ACC112 (cell line): ENCODE results near the gene GFOD1.

Source experiments
- H2AFZ ChIP-seq: fragments of 200-600 bp; sonication (generic); one replicate; pipeline ENCODE4 v1.6.0; 2017; ENCODE audit warnings: antibody characterized with exemption, low read length; ENCODE audit not compliant: unreplicated experiment
- H3K27ac ChIP-seq: fragments of 200-600 bp; sonication (generic); 2 replicates; pipeline ENCODE4 v1.5.1; 2014; ENCODE audit warnings: low read depth, mild to moderate bottlenecking, antibody characterized with exemption, low read length, moderate library complexity
- H3K27me3 ChIP-seq: fragments of 200-600 bp; sonication (generic); 2 replicates; pipeline ENCODE4 v1.6.1; 2014; ENCODE audit warnings: mild to moderate bottlenecking, antibody characterized with exemption, low read length, moderate library complexity, mixed read lengths; ENCODE audit not compliant: insufficient read depth
- H3K36me3 ChIP-seq: fragments of 200-600 bp; sonication (generic); 2 replicates; pipeline ENCODE4 v1.6.1; 2016; ENCODE audit warnings: mild to moderate bottlenecking, antibody characterized with exemption, low read length, moderate library complexity, mixed read lengths; ENCODE audit not compliant: insufficient read depth
- H3K4me1 ChIP-seq: fragments of 200-600 bp; sonication (generic); one replicate; pipeline ENCODE4 v1.6.1; 2016; ENCODE audit warnings: low read length, mixed read lengths; ENCODE audit not compliant: insufficient read depth, unreplicated experiment, control insufficient read depth
- H3K4me3 ChIP-seq: fragments of 200-600 bp; sonication (generic); 2 replicates; pipeline ENCODE4 v1.5.1; 2014; ENCODE audit warnings: mild to moderate bottlenecking, low read depth, low read length
- H3K79me2 ChIP-seq: fragments of 200-600 bp; sonication (generic); one replicate; pipeline ENCODE4 v1.6.0; 2016; ENCODE audit warnings: low read length; ENCODE audit not compliant: control insufficient read depth, unreplicated experiment, insufficient read depth

Gene GFOD1

GRCh38 chr6:13384966-13385365, 102.4 kb downstream of the GFOD1 start:
- no peaks in the 10 kb centered on the region for H3K4me1 ChIP-seq
- H3K36me3 ChIP-seq, result no peaks in the 10 kb centered on the region
- no peak overlapping the region for H2AFZ ChIP-seq
- H3K79me2 ChIP-seq, result no peaks in the 10 kb centered on the region
- no peak overlapping the region for H3K27ac ChIP-seq
- no peaks in the 10 kb centered on the region for H3K27me3 ChIP-seq
- H3K4me3 ChIP-seq, result no peak overlapping the region

GRCh38 chr6:13384506-13384905, 102.9 kb downstream of the GFOD1 start:
- no peaks in the 10 kb centered on the region for H3K36me3 ChIP-seq
- H3K4me1 ChIP-seq, result no peaks in the 10 kb centered on the region
- no peak overlapping the region for H2AFZ ChIP-seq
- H3K27ac ChIP-seq, result no peak overlapping the region
- no peak overlapping the region for H3K4me3 ChIP-seq
- H3K27me3 ChIP-seq, result no peaks in the 10 kb centered on the region
- H3K79me2 ChIP-seq, result no peaks in the 10 kb centered on the region

GRCh38 chr6:13383328-13384163, 103.9 kb downstream of the GFOD1 start:
- Histone ChIP-seq H3K4me1 (no peaks in the 10 kb centered on the region), H3K27ac (no peak overlapping the region; the same call in 1 of the 2 replicates), H3K4me3 (no peak overlapping the region), H3K36me3 (no peaks in the 10 kb centered on the region), H2AFZ (no peak overlapping the region), H3K27me3 (no peaks in the 10 kb centered on the region), H3K79me2 (no peaks in the 10 kb centered on the region)

GRCh38 chr6:13380761-13381160, 106.6 kb downstream of the GFOD1 start:
- Histone ChIP-seq H3K27me3 (no peaks in the 10 kb centered on the region), H3K4me1 (no peaks in the 10 kb centered on the region), H3K4me3 (no peak overlapping the region), H3K27ac (no peak overlapping the region), H3K36me3 (no peaks in the 10 kb centered on the region), H3K79me2 (no peaks in the 10 kb centered on the region), H2AFZ (no peak overlapping the region)

- Histone ChIP-seq H2AFZ (no peak overlapping the region), H3K4me1 (no peaks in the 10 kb centered on the region), H3K4me3 (no peak overlapping the region), H3K36me3 (no peaks in the 10 kb centered on the region), H3K27me3 (no peaks in the 10 kb centered on the region), H3K79me2 (no peaks in the 10 kb centered on the region), H3K27ac (no peak overlapping the region)
Observed at GRCh38 chr6:13378669-13379590, 108.5 kb downstream of the GFOD1 start.

DNA sequence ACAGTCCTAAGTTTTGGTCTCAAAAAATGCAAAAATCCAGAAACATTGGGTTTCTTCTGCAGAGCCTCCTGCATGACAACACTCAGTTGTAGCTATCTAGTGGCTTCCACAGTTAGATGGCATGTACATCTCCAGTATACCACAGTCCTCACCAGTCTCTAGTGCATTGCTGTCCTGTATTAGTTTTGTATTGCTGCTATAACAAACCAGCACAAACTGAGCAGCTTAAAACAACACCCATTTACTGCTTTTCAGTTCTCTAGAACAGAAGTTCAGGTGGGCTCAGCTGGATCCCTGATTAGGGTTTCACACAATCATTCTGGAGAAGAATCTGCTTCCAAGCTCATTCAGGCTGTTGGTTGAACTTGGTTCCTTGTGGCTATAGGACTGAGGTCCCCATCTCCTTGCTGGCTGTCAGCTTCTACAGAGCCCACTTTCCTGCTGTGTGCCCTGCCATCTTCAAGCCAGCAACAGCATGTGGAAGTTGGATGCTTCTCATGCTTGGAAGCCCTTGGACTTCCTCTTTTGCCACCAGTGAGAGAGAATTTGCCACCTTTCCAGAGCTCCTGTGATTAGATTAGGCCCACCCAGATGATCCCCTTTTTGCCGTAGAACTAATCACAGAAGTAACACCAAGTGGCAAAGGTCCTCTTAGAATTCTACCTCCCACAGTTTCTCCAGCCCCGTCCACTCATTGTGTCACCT, 110.2 kb downstream of the GFOD1 start:
- no peaks in the 10 kb centered on the region for H3K36me3 ChIP-seq
- H3K27ac ChIP-seq, result no peak overlapping the region
- H3K79me2 ChIP-seq, result no peaks in the 10 kb centered on the region
- H3K27me3 ChIP-seq, result no peaks in the 10 kb centered on the region
- no peaks in the 10 kb centered on the region for H3K4me1 ChIP-seq
- no peak overlapping the region for H3K4me3 ChIP-seq
- no peak overlapping the region for H2AFZ ChIP-seq

DNA sequence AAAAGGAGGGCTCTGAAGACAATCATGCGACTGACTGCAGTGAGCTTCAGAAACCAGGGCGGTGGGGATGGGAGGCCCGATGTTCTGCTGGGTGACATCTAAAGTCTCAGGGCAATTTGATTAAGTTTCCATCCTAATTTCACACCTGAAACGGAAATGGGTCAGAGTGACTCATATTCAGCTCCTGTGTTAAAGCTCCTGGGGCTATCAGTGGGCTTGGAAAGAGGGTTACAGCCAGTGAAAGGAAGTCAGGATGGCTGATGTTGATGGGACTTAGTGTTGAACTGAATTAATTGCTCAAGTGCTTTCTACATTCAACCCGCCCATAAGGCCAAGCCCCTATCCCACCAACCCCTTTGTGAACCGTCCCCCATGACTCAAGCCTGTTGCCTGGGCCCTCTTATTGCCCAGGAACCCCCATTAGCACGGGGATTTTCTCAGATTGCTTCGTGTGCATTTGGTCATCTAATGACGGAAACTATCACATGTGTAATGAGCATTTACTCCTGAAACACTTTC, 112.0 kb downstream of the GFOD1 start:
- no peak overlapping the region for H3K4me3 ChIP-seq
- no peaks in the 10 kb centered on the region for H3K79me2 ChIP-seq
- H3K4me1 ChIP-seq, result no peaks in the 10 kb centered on the region
- no peaks in the 10 kb centered on the region for H3K36me3 ChIP-seq
- no peak overlapping the region for H2AFZ ChIP-seq
- no peaks in the 10 kb centered on the region for H3K27me3 ChIP-seq
- no peak overlapping the region for H3K27ac ChIP-seq

DNA sequence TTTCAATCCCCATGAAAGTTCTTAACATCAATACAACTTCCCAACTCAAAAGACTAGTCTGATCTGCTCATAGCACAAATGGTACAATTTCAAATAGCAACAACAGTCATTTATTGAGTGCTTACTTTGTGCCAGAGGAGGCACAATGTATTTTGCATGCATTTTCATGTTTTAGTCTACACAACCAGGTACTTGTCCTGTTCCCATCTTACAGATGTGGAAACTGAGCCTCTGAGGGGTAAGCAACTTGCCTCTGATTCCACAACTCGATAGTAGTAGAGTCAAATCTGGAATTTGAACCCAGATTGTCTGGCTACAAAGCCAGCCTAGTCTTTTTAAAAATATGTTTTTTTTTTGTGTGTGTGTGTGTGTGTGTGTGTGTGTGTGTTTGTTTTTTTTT, 113.5 kb downstream of the GFOD1 start:
- H3K36me3 ChIP-seq, result no peaks in the 10 kb centered on the region
- no peaks in the 10 kb centered on the region for H3K27me3 ChIP-seq
- peaks cover 2% of the 10 kb centered on the region for H3K4me1 ChIP-seq
- H3K4me3 ChIP-seq, result no peak overlapping the region
- no peak overlapping the region for H3K27ac ChIP-seq
- H2AFZ ChIP-seq, result no peak overlapping the region
- H3K79me2 ChIP-seq, result no peaks in the 10 kb centered on the region

DNA sequence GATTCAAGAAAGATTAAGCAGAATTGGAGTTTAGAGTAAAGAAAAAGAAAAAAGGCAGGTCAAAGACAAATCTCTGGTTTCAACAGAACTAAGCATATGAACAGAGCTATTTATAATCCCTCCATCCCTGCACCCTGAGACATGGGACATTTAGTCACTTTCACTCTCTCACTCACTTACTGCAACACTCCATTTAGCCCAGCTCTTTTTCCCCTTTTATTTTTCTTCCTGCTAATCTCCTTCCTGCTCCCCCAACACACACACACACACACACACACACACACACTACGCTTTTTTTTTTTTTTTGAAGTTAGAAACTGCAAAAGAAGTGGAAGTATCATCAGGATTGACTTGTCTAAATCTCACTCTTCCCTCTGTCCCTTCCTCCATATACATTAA, 113.9 kb downstream of the GFOD1 start:
- Histone ChIP-seq H3K36me3 (no peaks in the 10 kb centered on the region), H3K27me3 (no peaks in the 10 kb centered on the region), H2AFZ (no peak overlapping the region), H3K27ac (no peak overlapping the region), H3K79me2 (no peaks in the 10 kb centered on the region), H3K4me3 (no peak overlapping the region), H3K4me1 (peaks cover 6% of the 10 kb centered on the region)

- no peak overlapping the region for H3K4me3 ChIP-seq
- H3K36me3 ChIP-seq, result no peaks in the 10 kb centered on the region
- H2AFZ ChIP-seq, result no peak overlapping the region
- H3K27me3 ChIP-seq, result no peaks in the 10 kb centered on the region
- H3K4me1 ChIP-seq, result peaks cover 8% of the 10 kb centered on the region
- H3K27ac ChIP-seq, result no peak overlapping the region
- no peaks in the 10 kb centered on the region for H3K79me2 ChIP-seq
Observed at GRCh38 chr6:13372688-13373487, 114.5 kb downstream of the GFOD1 start.
